ENCODE results near the gene DIAPH3.

Gene DIAPH3

DNA sequence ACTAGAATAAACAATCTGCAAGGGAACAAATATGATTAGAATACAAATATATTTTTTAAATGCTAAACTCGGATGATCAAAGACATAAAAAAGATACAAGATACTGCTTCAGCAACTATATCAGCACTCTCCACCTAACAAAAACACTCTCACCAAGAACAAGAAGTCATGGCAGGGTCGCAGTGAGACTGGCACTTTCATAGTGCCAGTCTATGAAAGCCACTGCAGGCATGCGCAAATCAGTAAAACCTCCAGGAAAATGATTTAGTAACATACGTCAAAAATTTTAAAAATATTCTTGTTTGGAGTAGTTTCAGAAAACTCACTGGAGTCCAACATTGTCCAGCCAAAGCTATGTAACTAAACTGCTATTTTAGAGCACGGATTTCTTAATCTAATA, 295.9 kb downstream of the DIAPH3 start:
- DNase-seq (ENCODE audit: low spot score) = no peak

DNA sequence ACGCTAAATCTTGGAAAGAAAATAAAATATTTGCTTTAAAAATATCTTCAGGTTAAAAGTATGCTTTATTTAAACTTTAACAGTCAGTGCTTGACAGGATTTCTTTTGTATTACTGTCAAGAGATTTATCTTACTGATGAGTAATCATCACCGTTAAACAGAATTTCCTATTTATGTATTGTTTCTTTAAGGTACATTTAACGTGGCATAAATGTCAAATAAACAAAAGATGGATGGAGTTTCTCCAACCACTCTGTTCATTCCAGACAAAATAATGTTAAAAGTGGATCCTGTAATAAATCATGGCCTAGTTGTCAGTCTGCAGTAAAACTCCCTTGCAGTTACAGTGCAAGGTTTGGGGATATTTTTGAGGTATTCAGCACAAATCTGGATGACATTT, 298.3 kb downstream of the DIAPH3 start:
- no peak for DNase-seq (ENCODE audit: low spot score)

DNA sequence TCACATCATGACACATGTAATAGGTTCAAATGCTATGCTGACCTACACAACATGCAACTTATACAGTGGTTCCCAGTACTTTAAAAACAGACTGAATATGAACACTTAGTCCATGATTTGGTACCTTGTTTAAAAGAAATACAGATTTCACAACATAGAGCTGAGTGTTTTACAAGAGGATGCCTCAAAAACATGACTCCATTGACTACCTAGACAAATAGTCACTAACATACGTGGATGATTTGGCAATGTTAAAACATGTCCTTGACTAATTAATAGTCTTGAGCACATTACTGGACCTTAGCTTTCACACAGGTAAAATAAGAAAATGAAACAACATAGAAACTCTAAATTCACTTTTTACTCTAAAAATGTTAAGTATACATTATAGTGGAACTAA, 300.1 kb downstream of the DIAPH3 start:
- no peak for DNase-seq (ENCODE audit: low spot score)

DNA sequence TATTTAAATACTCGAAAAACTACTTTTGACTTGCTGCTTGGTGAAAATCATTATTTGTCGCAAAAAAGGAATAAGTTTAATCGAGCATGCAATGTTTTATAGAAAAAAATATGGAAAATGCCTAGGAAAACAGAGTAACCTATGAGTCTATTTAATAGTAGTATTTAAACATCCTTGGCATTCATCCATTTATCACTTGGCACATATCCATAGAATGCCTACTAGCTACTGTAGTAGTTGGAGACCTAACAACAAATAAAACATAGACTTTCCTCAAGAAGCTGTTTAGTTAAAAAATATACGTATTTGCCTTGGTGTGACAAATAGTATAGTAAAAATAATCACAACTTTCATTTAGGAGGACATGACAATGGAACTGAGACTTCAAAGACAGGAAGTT, 302.1 kb downstream of the DIAPH3 start:
- no peak for DNase-seq (ENCODE audit: low spot score)

DNA sequence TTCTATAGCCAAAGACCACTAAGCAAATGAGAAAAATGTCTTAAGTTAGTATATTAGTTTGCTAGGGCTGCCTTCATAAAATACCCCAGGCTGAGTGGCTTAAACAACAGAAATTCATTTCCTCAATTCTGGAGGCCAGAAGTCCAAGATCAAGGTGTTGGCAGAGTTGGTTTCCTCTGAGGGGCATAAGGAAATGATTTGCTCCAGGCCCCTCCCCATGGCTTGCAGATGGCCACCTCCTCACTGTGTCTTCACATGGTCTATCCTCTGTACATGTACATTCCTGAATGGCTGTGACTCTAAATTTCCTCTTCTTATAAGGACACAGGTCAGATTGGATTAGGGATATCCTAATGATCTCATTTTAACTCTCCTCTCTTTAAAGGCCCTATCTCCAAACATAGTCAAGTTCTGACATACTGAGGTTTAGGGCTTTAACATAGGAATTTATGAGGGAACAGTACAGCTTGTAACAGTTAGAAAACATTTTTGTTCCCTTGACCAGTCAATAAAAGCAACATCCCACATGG, 307.4 kb downstream of the DIAPH3 start:
- no peak for DNase-seq (ENCODE audit: low spot score)

DNA sequence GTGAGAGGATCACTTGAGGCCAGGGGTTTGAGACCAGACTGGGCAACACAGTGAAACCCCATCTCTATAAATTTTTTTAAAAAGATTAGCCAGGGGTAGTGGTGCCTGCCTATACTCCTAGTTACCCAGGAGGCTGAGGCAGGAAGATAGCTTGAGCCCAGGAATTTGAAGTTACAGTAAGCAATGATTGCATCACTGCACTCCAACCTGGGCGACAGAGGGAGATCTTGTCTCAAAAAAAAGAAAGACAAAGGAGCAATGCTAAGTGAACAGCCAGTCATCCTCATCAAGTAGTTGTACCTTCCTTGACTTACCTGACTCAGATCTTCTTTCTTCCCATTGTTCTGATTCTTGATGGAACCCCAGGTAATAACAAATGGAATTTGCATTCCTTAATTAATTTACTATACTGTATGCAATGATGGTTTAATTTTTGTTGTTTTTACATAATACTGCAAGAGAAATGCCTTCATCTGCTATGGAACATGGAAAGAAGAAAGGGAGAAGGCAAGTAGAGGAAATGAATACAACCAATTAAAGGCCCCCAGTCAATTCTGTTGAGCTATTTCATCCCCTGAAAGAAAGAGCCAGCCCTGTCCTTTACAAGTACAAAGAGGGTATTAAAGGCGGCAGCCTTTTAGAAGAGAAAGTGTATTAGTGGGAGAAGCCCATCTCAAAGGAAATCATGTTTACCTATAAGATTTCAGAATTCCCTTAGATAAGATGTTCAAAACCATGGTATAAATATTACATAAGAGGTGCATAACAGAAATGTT, 316.7 kb downstream of the DIAPH3 start:
- DNase-seq (ENCODE audit: low spot score) = no peak

DNA sequence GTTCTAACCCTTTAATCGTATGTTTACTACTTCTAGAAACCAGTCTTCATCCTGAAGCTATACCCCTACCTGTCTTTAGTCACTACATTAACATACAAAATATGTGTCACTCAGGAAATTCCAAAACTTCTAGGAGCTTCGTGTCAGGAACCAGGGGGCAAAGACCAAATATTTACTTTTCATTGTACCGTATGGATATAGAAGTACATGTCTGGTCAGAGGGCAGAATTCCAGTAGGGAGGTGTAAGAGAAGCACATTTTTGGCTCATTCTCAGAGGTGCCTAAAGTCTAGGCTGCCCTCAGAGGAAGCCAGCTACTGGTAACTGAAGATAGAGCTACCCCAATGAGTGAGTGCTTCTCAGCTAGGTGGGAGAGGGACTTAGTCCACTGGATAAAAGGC, 320.7 kb downstream of the DIAPH3 start:
- no peak for DNase-seq (ENCODE audit: low spot score)

DNA sequence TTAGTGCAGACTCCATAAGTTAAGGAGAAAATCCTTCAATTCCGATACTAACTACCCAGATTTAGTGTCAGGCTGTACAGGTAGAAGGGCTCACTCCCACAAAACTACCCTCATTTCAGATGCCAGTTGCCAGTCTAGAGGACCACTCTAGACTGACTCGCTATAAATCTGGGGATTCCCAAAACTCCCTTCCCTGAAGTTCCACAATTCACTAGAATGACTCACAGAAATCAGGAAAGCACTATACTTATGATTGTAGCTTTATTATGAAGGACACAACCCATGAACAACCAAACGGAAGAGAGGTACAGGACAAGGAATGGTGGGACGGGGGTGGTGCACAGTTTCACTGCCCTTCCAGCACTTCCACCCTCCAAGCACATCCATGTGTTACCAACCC, 321.2 kb downstream of the DIAPH3 start:
- no peak for DNase-seq (ENCODE audit: low spot score)

DNA sequence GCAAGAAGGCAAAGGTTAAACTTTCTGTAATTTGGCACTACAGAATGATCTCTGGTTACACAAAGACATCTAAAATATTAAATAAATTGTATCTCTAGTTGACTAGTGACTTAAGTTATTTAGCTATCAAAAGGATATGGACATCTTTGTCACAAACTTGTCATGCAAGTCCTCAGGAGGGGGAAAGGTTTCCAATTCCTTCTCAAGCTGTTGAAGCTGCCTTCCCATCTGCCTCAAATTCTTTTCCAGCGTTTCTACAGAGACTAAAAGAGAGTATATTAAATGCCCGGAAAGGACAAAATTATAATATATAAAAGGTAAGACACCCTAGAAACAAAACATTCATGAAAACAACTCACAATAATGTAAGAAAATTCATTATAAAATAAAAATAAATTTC, 324.5 kb downstream of the DIAPH3 start:
- no peak for DNase-seq (ENCODE audit: low spot score)

DNA sequence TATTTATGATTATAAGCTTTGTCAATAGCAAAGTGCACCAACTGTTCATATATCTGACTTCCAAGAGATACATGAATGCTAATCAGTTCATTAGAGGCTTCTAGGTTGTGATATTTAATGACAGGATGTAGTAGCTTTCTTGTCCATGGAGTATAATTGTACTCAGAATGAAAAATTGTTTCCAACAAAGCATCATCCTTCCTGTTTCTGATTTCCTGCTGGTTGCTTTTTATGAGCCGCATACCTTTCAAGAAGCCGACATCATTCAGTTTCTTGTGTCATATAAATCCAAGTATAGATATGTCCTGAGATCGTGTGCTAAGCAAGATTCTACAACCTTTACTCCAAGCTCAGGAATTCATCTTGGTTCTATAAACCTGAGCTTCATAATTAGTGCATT, 326.6 kb downstream of the DIAPH3 start:
- peak; percentile 42 for DNase-seq (ENCODE audit: low spot score)

DNA sequence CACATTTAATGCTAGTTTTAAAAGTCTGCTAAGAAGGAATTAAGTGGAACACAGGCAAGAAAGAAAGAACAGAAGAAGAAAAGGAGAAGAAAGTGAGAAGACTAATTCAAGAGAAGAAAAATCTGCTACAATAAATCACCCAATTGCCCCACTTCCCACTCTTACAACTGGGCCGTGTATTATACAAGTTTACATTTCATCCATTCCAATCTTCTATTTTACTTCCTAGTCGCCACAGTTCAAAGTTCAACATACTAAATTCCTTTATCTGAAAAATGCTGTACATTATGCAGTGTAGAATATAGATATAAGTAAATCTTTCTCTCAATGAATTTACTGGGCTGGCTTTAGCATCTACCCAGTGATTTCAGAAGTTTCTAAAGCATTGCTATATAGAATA, 328.2 kb downstream of the DIAPH3 start:
- no peak for DNase-seq (ENCODE audit: low spot score)

DNA sequence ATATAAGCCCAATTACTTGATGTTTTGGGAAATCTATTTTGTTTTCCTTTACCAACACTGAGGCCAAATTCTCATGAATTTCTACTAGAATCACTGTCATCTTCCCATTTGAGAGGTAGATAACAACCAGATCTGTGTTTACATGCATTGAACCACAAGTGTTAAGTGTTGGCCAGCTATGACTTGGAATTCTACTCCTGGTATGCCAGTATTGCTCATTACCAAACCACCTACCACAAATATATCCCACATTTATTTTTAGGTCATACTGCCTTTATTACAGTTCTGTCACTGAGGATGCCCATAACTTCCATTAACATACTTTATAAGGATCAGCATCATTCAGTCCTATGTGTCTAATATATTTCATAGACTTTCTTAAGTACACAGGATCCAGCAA, 328.9 kb downstream of the DIAPH3 start:
- no peak for DNase-seq (ENCODE audit: low spot score)

DNA sequence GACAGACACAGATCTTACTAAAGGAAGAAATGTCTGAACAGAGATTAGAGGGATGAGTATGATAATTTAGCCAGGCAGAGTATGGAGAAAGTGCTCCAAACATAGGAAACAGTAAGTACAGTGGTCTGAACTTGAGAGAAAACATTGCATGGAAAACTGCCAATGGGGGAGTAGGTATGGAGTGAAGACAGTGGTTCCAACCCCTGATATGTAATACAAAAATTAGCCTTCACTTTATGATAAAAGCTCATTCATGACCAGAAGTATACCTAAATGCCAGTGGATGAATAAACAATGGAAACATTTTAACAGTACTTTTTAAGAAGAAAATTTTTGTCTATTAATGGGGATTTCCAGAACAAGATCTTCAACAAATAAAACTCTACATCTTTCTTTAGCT, 334.0 kb downstream of the DIAPH3 start:
- no peak for DNase-seq (ENCODE audit: low spot score)

DNA sequence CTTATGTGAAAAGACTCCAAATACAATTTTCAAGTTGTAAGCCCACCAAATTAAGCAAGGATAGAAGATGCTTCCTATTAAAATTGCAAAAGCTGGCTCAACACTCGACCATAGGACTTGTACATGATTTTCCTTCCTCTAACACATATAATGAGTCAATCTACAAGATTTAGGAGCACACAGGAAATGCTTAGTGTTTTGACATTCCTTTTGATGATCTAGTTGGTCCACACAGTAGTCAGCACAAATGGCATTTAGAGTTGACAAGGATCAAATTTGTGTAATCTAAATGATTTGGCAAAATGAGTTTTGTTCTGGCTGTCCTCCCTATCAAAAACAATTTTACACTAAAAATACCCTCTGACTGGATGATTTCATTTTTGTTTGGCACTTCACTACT, 340.2 kb downstream of the DIAPH3 start:
- DNase-seq (ENCODE audit: low spot score) = no peak

DNA sequence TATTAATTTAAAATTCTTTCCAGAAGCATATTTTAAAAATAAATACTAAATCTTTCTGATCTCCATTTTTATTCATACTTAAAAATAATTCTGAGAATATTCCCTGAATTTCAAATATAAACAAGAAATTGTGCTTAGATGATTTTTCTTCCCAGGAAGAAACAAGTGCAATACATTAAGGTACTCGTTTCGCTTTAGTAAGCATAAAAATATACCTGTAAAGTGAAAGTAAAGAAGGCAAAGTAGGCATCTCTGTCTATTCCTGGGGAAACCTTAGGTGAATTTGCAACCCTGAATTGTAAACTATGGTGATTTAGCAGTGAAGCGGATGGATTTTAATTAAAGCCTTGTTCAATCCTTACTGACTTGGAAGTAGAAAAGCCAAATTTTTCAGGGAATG, 354.2 kb downstream of the DIAPH3 start:
- DNase-seq (ENCODE audit: low spot score) = no peak

DNA sequence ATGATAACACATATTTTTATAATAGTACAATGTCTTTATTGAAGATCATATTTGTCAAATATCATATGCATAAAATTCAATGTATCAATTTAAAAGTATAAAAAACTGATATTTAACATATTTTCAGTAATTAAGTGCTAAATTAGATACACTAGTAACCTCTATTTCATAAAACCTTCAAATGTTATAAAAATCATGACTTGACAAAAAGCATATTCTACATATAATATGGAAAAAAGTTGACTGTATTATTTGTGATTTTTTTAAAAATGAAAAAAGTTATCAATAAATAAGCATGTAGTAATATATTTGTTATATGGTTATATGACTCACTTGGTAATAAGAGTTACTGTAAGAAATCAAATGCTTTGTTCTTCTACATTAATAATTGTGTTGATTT, 356.9 kb downstream of the DIAPH3 start:
- DNase-seq (ENCODE audit: low spot score) = no peak

DNA sequence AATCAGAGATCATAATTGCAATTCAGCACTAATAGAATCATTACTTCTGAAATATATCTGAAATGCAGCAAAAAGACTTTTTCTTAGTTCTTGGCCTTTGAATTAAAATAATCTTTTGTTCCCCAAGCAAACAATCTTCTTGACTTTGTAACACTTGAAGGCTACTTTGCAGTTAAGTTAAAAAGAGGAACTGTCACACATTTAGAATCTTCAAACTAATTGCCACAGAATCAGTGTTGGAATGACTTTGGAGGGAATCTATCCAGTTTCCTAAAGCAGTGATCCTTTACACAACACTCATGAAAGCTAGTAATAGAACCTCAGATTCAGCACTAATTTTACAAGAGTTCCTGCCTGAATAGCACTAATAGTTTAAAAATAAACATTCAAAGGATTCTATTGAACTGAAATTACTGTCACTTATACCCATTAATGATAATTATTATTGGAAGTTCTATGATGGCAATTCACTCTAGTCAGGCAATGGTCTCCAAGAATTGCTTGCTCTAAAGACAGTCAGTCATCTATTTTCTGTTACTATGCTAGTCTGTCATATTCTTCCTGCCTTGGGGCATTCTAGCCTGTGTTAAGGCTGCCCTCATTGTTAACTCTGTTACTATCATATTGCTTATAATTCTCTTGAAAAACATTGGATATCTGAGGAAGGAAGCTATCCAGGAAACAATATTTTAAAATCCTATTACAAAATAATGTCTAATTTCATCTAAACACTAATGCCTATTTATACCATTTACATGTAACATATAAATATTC, 362.4 kb downstream of the DIAPH3 start:
- DNase-seq (ENCODE audit: low spot score) = no peak

DNA sequence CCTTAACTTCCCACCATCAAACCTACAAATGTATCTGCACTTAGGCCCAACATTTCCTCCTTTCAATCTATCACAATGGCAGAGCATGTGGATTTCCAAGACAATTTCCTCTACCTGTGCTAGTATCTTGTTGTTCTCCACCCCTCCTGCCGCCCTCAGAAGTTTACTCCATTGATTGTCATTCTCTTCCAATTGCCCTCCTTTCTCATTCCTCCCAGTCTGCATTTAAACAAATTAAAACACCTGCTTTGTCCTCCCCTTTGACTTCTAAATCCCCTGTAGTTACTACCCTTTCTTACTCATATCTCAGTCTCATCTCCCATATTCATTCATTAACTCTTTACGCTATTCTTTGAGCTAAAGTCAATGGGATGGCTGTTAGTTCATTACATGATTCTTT, 370.6 kb downstream of the DIAPH3 start:
- no peak for DNase-seq (ENCODE audit: low spot score)

DNA sequence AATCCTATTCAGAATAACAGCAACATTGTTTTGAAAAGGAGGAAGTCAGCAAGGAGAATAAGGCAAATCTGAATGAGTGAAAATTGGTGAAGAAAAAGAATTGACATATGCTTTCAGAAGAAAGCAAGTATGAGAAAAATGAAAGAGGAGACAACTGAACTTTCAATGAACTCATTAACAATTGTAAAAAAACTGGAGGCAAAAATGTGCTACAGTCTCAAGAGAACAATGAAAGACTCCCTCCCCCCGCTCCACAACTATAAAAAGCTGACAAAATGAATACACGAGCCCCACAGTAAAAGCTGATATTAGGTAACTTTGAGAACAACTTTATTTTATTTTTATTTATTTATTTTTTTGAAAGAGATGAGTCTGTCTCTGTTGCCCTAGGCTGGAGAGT, 373.1 kb downstream of the DIAPH3 start:
- DNase-seq (ENCODE audit: low spot score) = no peak

DNA sequence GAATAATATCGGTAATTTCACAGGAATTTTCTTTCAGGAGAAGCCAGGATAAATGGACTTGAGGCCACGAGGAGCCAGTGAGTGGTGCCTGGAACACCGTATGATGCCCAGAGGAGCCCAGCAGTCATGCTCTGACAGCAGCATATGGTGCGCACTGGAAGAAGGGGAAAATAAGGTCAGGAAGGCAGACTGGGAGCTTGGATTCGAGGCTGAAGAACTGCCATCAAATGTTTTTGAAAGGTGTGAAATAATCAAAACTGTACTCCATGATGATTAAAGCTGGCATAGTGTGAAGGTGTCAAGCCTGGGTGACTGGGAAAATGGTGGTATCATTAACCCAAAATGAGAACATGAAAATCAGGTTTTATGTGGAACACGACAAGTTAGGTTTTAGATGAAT, 374.2 kb downstream of the DIAPH3 start:
- no peak for DNase-seq (ENCODE audit: low spot score)

DNA sequence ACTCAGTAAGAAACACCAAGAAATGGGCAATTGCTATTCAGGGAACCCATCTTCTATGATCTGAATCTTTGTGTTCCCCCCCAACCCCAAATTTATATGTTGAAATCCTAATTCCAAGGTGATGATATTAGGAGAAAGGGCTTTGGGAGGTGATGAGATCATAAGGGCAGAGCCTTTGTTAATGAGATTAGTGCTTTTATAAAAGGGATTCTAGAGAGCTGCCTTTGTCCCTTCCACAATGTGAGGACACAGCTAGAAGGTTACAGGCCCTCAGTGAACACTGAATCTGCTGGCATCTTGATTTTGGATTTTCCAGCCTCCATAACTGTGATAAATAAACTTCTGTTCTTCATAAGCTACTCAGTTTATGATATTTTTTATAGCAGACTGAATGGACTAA, 376.0 kb downstream of the DIAPH3 start:
- DNase-seq (ENCODE audit: low spot score) = no peak

DNA sequence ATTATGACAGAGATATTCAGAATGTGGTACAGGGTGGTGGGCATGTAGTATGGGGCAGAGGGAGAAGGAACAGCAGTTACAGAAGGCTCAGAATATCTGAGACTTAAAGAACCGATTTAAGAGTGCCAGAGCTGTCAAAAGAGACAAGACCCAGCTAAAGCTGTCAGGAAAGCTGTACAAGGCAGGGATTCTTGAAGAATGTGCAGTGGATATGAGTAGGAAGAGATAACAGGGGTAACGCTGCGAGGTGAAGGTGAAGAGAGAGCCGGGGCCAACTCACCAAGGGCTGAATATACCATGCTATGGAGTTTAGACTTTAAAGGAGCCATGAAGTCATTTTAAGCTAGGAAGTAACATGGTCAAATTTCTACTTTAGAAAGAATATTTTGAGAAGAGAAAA, 381.0 kb downstream of the DIAPH3 start:
- DNase-seq (ENCODE audit: low spot score) = no peak

DNA sequence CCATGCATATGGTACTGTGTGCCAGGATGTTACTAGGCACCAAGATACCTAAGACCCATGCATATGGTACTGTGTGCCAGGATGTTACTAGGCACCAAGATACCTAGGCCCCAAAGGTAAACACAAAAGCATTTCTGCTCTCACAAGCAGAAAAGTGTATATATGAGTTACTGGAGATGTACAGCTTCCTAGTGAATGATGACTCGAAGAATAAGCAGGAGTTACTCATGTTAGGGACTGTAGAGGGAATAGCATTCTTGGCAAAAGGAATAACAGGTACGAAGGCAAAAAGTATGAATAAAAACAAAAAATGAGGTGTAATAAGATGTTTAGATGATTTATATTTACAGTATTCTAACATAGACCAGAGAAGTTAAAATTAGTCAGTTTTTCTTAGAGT, 383.7 kb downstream of the DIAPH3 start:
- no peak for DNase-seq (ENCODE audit: low spot score)

Measured in LoVo (cell line).